ENCODE results near the gene RARRES2. TPM values are rescaled to one million over a fixed set of nuclear protein-coding genes. Genes with fewer than 3 reads are reported as not detected.

RARRES2 gene
- total and polyA plus RNA-seq, 12 donors, result 132 to 7,984 (median 3,315) TPM

GRCh38 chr7:150340875-150341262, 560 bp downstream of the RARRES2 start:
- peak in 1 of 7 donors; percentile 17 for DNase-seq
- H3K36me3 ChIP-seq (replicated peaks in 1 of 2), result peaks cover 0 to 24% of the 10 kb centered on the region in 2 donors
- H3K27ac ChIP-seq, result peak overlapping the region; percentile 86 to 93 (median 90)
- intact Hi-C loops (cut with DNase I), result no loop called here
- peaks cover 23 to 37% of the 10 kb centered on the region in 2 donors for H3K4me1 ChIP-seq (replicated peaks in 1 of 2)
- no peaks in the 10 kb centered on the region for H3K9me3 ChIP-seq (replicated peaks in 1 of 3)
- peak overlapping the region; percentile 33 to 87 (median 73) for H3K4me3 ChIP-seq
- WGBS, 4 donors, result 2 to 4% (median 3%) methylated on average over 20 to 29 of the region's 29 CpGs
- TF ChIP-seq CTCF (IDR thresholded peaks at IDR 0.05) (no peak), POLR2A (IDR thresholded peaks at IDR 0.05) (no peak)
- H3K27me3 ChIP-seq, result no peaks in the 10 kb centered on the region

- peak overlapping the region; percentile 86 to 93 (median 90) for H3K27ac ChIP-seq
- H3K36me3 ChIP-seq (replicated peaks in 1 of 2), result peaks cover 0 to 24% of the 10 kb centered on the region in 2 donors
- intact Hi-C loops (cut with DNase I), result no loop called here
- H3K4me3 ChIP-seq, result peak overlapping the region; percentile 13 to 87 (median 71)
- WGBS, 4 donors, result 8 to 36% (median 14%) methylated on average over 4 to 39 of the region's 39 CpGs
- TF ChIP-seq CTCF (IDR thresholded peaks at IDR 0.05), result no peak
- peak in 1 of 2 donors; percentile 68 for TF ChIP-seq POLR2A (IDR thresholded peaks at IDR 0.05)
- DNase-seq, result peak in 6 of 7 donors; percentile 74 to 80 (median 78)
- H3K4me1 ChIP-seq (replicated peaks in 1 of 2), result peaks cover 29 to 44% of the 10 kb centered on the region in 2 donors
- no peaks in the 10 kb centered on the region for H3K9me3 ChIP-seq (replicated peaks in 1 of 3)
- no peaks in the 10 kb centered on the region for H3K27me3 ChIP-seq
These were observed 1.2 kb downstream of the RARRES2 start for GRCh38 chr7:150340024-150340749.

GRCh38 chr7:150339409-150339809, 2.0 kb downstream of the RARRES2 start:
- Histone ChIP-seq H3K4me3 (peak overlapping the region in 3 of 4 donors; percentile 13 to 87 (median 86)), H3K27me3 (no peaks in the 10 kb centered on the region), H3K27ac (peak overlapping the region in 4 of 5 donors; percentile 86 to 91 (median 88)), H3K36me3 (replicated peaks in 1 of 2) (peaks cover 0 to 24% of the 10 kb centered on the region in 2 donors), H3K9me3 (replicated peaks in 1 of 3) (no peaks in the 10 kb centered on the region), H3K4me1 (replicated peaks in 1 of 2) (peaks cover 29 to 48% of the 10 kb centered on the region in 2 donors)
- intact Hi-C loops (cut with DNase I), result loop anchor here in 1 of 2 donors (5.0 kb wide), 1 partner anchor 33 kb away; no protein-coding TSS in a partner anchor
- DNase-seq, result peak in 3 of 7 donors; percentile 21 to 41 (median 38)
- WGBS, 4 donors, result 18 to 48% (median 31%) methylated on average over 6 to 9 of the region's 9 CpGs
- TF ChIP-seq CTCF (IDR thresholded peaks at IDR 0.05) (no peak), POLR2A (IDR thresholded peaks at IDR 0.05) (no peak)

GRCh38 chr7:150338166-150338829, 3.1 kb downstream of the RARRES2 start:
- Histone ChIP-seq H3K36me3 (replicated peaks in 1 of 2) (peaks cover 0 to 30% of the 10 kb centered on the region in 2 donors), H3K4me3 (peak overlapping the region in 2 of 4 donors; percentile 86 to 87), H3K27me3 (no peaks in the 10 kb centered on the region), H3K27ac (peak overlapping the region in 4 of 5 donors; percentile 29 to 91 (median 88)), H3K9me3 (replicated peaks in 1 of 3) (no peaks in the 10 kb centered on the region), H3K4me1 (replicated peaks in 1 of 2) (peaks cover 29 to 48% of the 10 kb centered on the region in 2 donors)
- TF ChIP-seq CTCF (IDR thresholded peaks at IDR 0.05), result no peak
- peak in 1 of 2 donors; percentile 23 for TF ChIP-seq POLR2A (IDR thresholded peaks at IDR 0.05)
- intact Hi-C loops (cut with DNase I), result loop anchor here in 1 of 2 donors (5.0 kb wide), 1 partner anchor 34 kb away; no protein-coding TSS in a partner anchor
- peak in 2 of 7 donors; percentile 20 to 29 for DNase-seq
- 51 to 77% (median 76%) methylated on average over 3 to 11 of the region's 11 CpGs for WGBS, 4 donors
